ENCODE measurements around the gene FRK. TPM values are rescaled to one million over a fixed set of nuclear protein-coding genes. Genes with fewer than 3 reads are reported as not detected.

The FRK gene
- total RNA-seq, 1 experiment from 2014 or later = 2.0 TPM

GRCh38 chr6:116012471-116012949 lies 48.2 kb downstream of the FRK start:
- Histone ChIP-seq H3K27me3 (no peaks in the 10 kb centered on the region), H3K9me3 (replicated peaks) (no peaks in the 10 kb centered on the region), H3K4me3 (no peak overlapping the region), H3K36me3 (no peaks in the 10 kb centered on the region), H3K4me1 (peaks cover 20% of the 10 kb centered on the region), H3K27ac (no peak overlapping the region)
- no peak for DNase-seq

- Histone ChIP-seq H3K9me3 (replicated peaks) (no peaks in the 10 kb centered on the region), H3K36me3 (no peaks in the 10 kb centered on the region), H3K4me1 (peaks cover 20% of the 10 kb centered on the region), H3K4me3 (no peak overlapping the region), H3K27me3 (no peaks in the 10 kb centered on the region), H3K27ac (no peak overlapping the region)
- DNase-seq = no peak
Measured at GRCh38 chr6:116011520-116011919, 49.2 kb downstream of the FRK start.

GRCh38 chr6:116010790-116011401 lies 49.8 kb downstream of the FRK start:
- no peaks in the 10 kb centered on the region for H3K9me3 ChIP-seq (replicated peaks)
- no peaks in the 10 kb centered on the region for H3K27me3 ChIP-seq
- DNase-seq = peak; percentile 65 to 83
- H3K27ac ChIP-seq = no peak overlapping the region
- peaks cover 20% of the 10 kb centered on the region for H3K4me1 ChIP-seq
- H3K36me3 ChIP-seq = no peaks in the 10 kb centered on the region
- H3K4me3 ChIP-seq = no peak overlapping the region

- no peaks in the 10 kb centered on the region for H3K27me3 ChIP-seq
- no peaks in the 10 kb centered on the region for H3K36me3 ChIP-seq
- DNase-seq = no peak
- no peak overlapping the region for H3K27ac ChIP-seq
- H3K4me1 ChIP-seq = peaks cover 20% of the 10 kb centered on the region
- no peak overlapping the region for H3K4me3 ChIP-seq
- no peaks in the 10 kb centered on the region for H3K9me3 ChIP-seq (replicated peaks)
Measured at GRCh38 chr6:116010386-116010785, 50.3 kb downstream of the FRK start.

- Histone ChIP-seq H3K4me3 (peak overlapping the region; percentile 46), H3K36me3 (no peaks in the 10 kb centered on the region), H3K4me1 (peaks cover 20% of the 10 kb centered on the region), H3K9me3 (replicated peaks) (no peaks in the 10 kb centered on the region), H3K27ac (peak overlapping the region; percentile 94), H3K27me3 (no peaks in the 10 kb centered on the region)
- DNase-seq = peak; percentile 70 to 91
Measured at GRCh38 chr6:116008470-116009243, 52.0 kb downstream of the FRK start.

GRCh38 chr6:116004841-116005815 lies 55.6 kb downstream of the FRK start:
- H3K4me3 ChIP-seq = no peak overlapping the region
- no peak for DNase-seq
- H3K9me3 ChIP-seq (replicated peaks) = peaks cover 4% of the 10 kb centered on the region; the same call in 1 of the 2 replicates
- H3K27ac ChIP-seq = no peak overlapping the region
- no peaks in the 10 kb centered on the region for H3K27me3 ChIP-seq
- peaks cover 17% of the 10 kb centered on the region for H3K4me1 ChIP-seq
- H3K36me3 ChIP-seq = no peaks in the 10 kb centered on the region

GRCh38 chr6:116003668-116004067 lies 57.0 kb downstream of the FRK start:
- Histone ChIP-seq H3K4me3 (no peak overlapping the region), H3K27me3 (no peaks in the 10 kb centered on the region), H3K4me1 (peaks cover 9% of the 10 kb centered on the region), H3K9me3 (replicated peaks) (peaks cover 4% of the 10 kb centered on the region; the same call in 1 of the 2 replicates), H3K36me3 (no peaks in the 10 kb centered on the region), H3K27ac (no peak overlapping the region)
- no peak for DNase-seq

- no peaks in the 10 kb centered on the region for H3K27me3 ChIP-seq
- peaks cover 2% of the 10 kb centered on the region for H3K4me1 ChIP-seq
- DNase-seq = no peak
- H3K4me3 ChIP-seq = no peak overlapping the region
- peaks cover 4% of the 10 kb centered on the region; the same call in 1 of the 2 replicates for H3K9me3 ChIP-seq (replicated peaks)
- no peaks in the 10 kb centered on the region for H3K36me3 ChIP-seq
- H3K27ac ChIP-seq = no peak overlapping the region
Measured at GRCh38 chr6:116002756-116003155, 57.9 kb downstream of the FRK start.

- no peak overlapping the region for H3K4me3 ChIP-seq
- H3K4me1 ChIP-seq = no peaks in the 10 kb centered on the region
- no peak for DNase-seq
- H3K36me3 ChIP-seq = no peaks in the 10 kb centered on the region
- peaks cover 4% of the 10 kb centered on the region; the same call in 1 of the 2 replicates for H3K9me3 ChIP-seq (replicated peaks)
- H3K27me3 ChIP-seq = no peaks in the 10 kb centered on the region
- H3K27ac ChIP-seq = no peak overlapping the region
Measured at GRCh38 chr6:115999235-115999634, 61.5 kb downstream of the FRK start.

- Histone ChIP-seq H3K9me3 (replicated peaks) (peaks cover 4% of the 10 kb centered on the region; the same call in 1 of the 2 replicates), H3K4me1 (no peaks in the 10 kb centered on the region), H3K4me3 (no peak overlapping the region), H3K36me3 (no peaks in the 10 kb centered on the region), H3K27me3 (no peaks in the 10 kb centered on the region), H3K27ac (no peak overlapping the region)
- DNase-seq = no peak
Measured at GRCh38 chr6:115997990-115998585, 62.6 kb downstream of the FRK start.

GRCh38 chr6:115986026-115986425 lies 74.7 kb downstream of the FRK start:
- peak; percentile 57 to 80 for DNase-seq
- no peaks in the 10 kb centered on the region for H3K27me3 ChIP-seq

GRCh38 chr6:115984809-115985208 lies 75.9 kb downstream of the FRK start:
- Histone ChIP-seq H3K4me3 (no peak overlapping the region), H3K4me1 (peaks cover 22% of the 10 kb centered on the region), H3K27me3 (no peaks in the 10 kb centered on the region), H3K9me3 (replicated peaks) (no peaks in the 10 kb centered on the region; the same call in 1 of the 2 replicates), H3K27ac (no peak overlapping the region), H3K36me3 (no peaks in the 10 kb centered on the region)
- no peak for DNase-seq

More at GRCh38 chr6:115986026-115986425, 74.7 kb downstream of the FRK start:
- H3K9me3 ChIP-seq (replicated peaks) = no peaks in the 10 kb centered on the region; the same call in 1 of the 2 replicates
- H3K4me1 ChIP-seq = peaks cover 22% of the 10 kb centered on the region
- no peaks in the 10 kb centered on the region for H3K36me3 ChIP-seq
- H3K4me3 ChIP-seq = no peak overlapping the region
- peak overlapping the region; percentile 94 for H3K27ac ChIP-seq

GRCh38 chr6:115983998-115984397 lies 76.7 kb downstream of the FRK start:
- H3K27ac ChIP-seq = no peak overlapping the region
- DNase-seq = no peak
- no peaks in the 10 kb centered on the region for H3K9me3 ChIP-seq (replicated peaks)
- H3K36me3 ChIP-seq = no peaks in the 10 kb centered on the region
- H3K27me3 ChIP-seq = no peaks in the 10 kb centered on the region
- H3K4me3 ChIP-seq = no peak overlapping the region
- peaks cover 22% of the 10 kb centered on the region for H3K4me1 ChIP-seq

- no peak overlapping the region for H3K27ac ChIP-seq
- no peak overlapping the region for H3K4me3 ChIP-seq
- peaks cover 22% of the 10 kb centered on the region for H3K4me1 ChIP-seq
- no peaks in the 10 kb centered on the region for H3K27me3 ChIP-seq
- H3K9me3 ChIP-seq (replicated peaks) = no peaks in the 10 kb centered on the region
- DNase-seq = no peak
- no peaks in the 10 kb centered on the region for H3K36me3 ChIP-seq
Measured at GRCh38 chr6:115982453-115982852, 78.2 kb downstream of the FRK start.
